ACC112 (cell line): ENCODE data around the gene C12orf57.
A peak's percentile ranks its signal among the peaks of the same experiment; 100 is the strongest.
"Not testable (repeated sequence)": the region's sequence is repeated elsewhere in the genome, so short reads cannot be mapped to it uniquely, and the experiment has no call there.

ENCODE experiments used
- H2AFZ ChIP-seq: fragments of 200-600 bp; sonication (generic); one replicate; pipeline ENCODE4 v1.6.0; 2017; ENCODE audit warnings: antibody characterized with exemption, low read length; ENCODE audit not compliant: unreplicated experiment
- H3K27ac ChIP-seq: fragments of 200-600 bp; sonication (generic); 2 replicates; pipeline ENCODE4 v1.5.1; 2014; ENCODE audit warnings: low read depth, mild to moderate bottlenecking, antibody characterized with exemption, low read length, moderate library complexity
- H3K27me3 ChIP-seq: fragments of 200-600 bp; sonication (generic); 2 replicates; pipeline ENCODE4 v1.6.1; 2014; ENCODE audit warnings: mild to moderate bottlenecking, antibody characterized with exemption, low read length, moderate library complexity, mixed read lengths; ENCODE audit not compliant: insufficient read depth
- H3K36me3 ChIP-seq: fragments of 200-600 bp; sonication (generic); 2 replicates; pipeline ENCODE4 v1.6.1; 2016; ENCODE audit warnings: mild to moderate bottlenecking, antibody characterized with exemption, low read length, moderate library complexity, mixed read lengths; ENCODE audit not compliant: insufficient read depth
- H3K4me1 ChIP-seq: fragments of 200-600 bp; sonication (generic); one replicate; pipeline ENCODE4 v1.6.1; 2016; ENCODE audit warnings: low read length, mixed read lengths; ENCODE audit not compliant: insufficient read depth, unreplicated experiment, control insufficient read depth
- H3K4me3 ChIP-seq: fragments of 200-600 bp; sonication (generic); 2 replicates; pipeline ENCODE4 v1.5.1; 2014; ENCODE audit warnings: mild to moderate bottlenecking, low read depth, low read length
- H3K79me2 ChIP-seq: fragments of 200-600 bp; sonication (generic); one replicate; pipeline ENCODE4 v1.6.0; 2016; ENCODE audit warnings: low read length; ENCODE audit not compliant: control insufficient read depth, unreplicated experiment, insufficient read depth

Gene C12orf57

GRCh38 chr12:6908141-6908540 lies 35.7 kb upstream of the C12orf57 start:
- not testable (repeated sequence) for H3K4me3 ChIP-seq, H3K36me3 ChIP-seq, H3K79me2 ChIP-seq, H3K27ac ChIP-seq, H3K27me3 ChIP-seq, H2AFZ ChIP-seq
- H3K4me1 ChIP-seq, result peaks cover 12% of the 10 kb centered on the region

- Histone ChIP-seq H3K27me3 (no peaks in the 10 kb centered on the region), H3K79me2 (no peaks in the 10 kb centered on the region), H3K4me1 (peaks cover 12% of the 10 kb centered on the region), H3K36me3 (peaks cover 6% of the 10 kb centered on the region; the same call in 1 of the 2 replicates), H3K27ac (no peak overlapping the region), H2AFZ (no peak overlapping the region), H3K4me3 (no peak overlapping the region)
These were observed 34.2 kb upstream of the C12orf57 start for GRCh38 chr12:6909421-6910145.

- peaks cover 11% of the 10 kb centered on the region; the same call in 1 of the 2 replicates for H3K36me3 ChIP-seq
- no peak overlapping the region for H3K27ac ChIP-seq
- H3K4me3 ChIP-seq, result no peak overlapping the region
- H3K79me2 ChIP-seq, result peaks cover 15% of the 10 kb centered on the region
- H3K27me3 ChIP-seq, result no peaks in the 10 kb centered on the region
- no peak overlapping the region for H2AFZ ChIP-seq
- H3K4me1 ChIP-seq, result peaks cover 10% of the 10 kb centered on the region
These were observed 31.5 kb upstream of the C12orf57 start for GRCh38 chr12:6912164-6912935.

DNA sequence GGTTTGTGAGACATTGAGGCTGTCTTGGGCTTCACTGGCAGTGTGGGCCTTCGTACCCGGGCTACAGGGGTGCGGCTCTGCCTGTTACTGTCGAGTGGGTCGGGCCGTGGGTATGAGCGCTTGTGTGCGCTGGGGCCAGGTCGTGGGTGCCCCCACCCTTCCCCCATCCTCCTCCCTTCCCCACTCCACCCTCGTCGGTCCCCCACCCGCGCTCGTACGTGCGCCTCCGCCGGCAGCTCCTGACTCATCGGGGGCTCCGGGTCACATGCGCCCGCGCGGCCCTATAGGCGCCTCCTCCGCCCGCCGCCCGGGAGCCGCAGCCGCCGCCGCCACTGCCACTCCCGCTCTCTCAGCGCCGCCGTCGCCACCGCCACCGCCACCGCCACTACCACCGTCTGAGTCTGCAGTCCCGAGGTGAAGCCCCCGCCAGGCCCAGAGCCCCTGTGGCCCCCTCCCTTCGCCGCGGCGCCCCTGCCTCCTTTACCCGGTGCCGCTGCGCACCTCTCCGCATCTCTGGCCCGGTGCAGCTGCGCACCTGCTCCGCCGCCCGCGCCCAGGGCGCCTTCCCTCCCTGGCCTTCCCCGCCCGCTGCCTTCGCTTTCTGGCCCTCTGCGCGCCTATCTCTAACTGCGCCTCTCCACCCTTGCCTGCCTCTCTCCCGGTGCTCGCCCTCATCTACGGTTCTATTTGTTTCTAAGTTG lies 29.4 kb upstream of the C12orf57 start, which contains the start of gene ENO2:
TSS of gene ENO2 (plus strand) at position 335 of the 701 bp plus-strand sequence. CDS start 1,253 bp downstream, outside the sequence.
- H3K4me3 ChIP-seq, result peak within 1 kb of the TSS; percentile 90
- peak within 1 kb of the TSS; percentile 12; the same call in 1 of the 2 replicates for H3K27ac ChIP-seq
- H3K36me3 ChIP-seq, result peaks cover 12% of the 10 kb centered on the region; the same call in 1 of the 2 replicates
- H3K4me1 ChIP-seq, result peaks cover 10% of the 10 kb centered on the region
- H2AFZ ChIP-seq, result peak within 1 kb of the TSS; percentile 19
- H3K27me3 ChIP-seq, result no peaks in the 10 kb centered on the region
- peaks cover 15% of the 10 kb centered on the region for H3K79me2 ChIP-seq

- H3K36me3 ChIP-seq, result peaks cover 17% of the 10 kb centered on the region; the same call in 1 of the 2 replicates
- H3K4me3 ChIP-seq, result peak overlapping the region; percentile 90
- H3K27ac ChIP-seq, result no peak overlapping the region
- peaks cover 15% of the 10 kb centered on the region for H3K79me2 ChIP-seq
- no peaks in the 10 kb centered on the region for H3K27me3 ChIP-seq
- H3K4me1 ChIP-seq, result peaks cover 10% of the 10 kb centered on the region
- H2AFZ ChIP-seq, result no peak overlapping the region
These were observed 28.7 kb upstream of the C12orf57 start for GRCh38 chr12:6914947-6915788.

GRCh38 chr12:6915789-6916285 lies 28.0 kb upstream of the C12orf57 start:
- Histone ChIP-seq H3K27ac (no peak overlapping the region), H3K4me3 (peak overlapping the region; percentile 90), H3K79me2 (peaks cover 15% of the 10 kb centered on the region), H3K36me3 (peaks cover 17% of the 10 kb centered on the region; the same call in 1 of the 2 replicates), H3K27me3 (no peaks in the 10 kb centered on the region), H3K4me1 (peaks cover 10% of the 10 kb centered on the region), H2AFZ (no peak overlapping the region)

- H3K36me3 ChIP-seq, result peaks cover 17% of the 10 kb centered on the region; the same call in 1 of the 2 replicates
- H3K79me2 ChIP-seq, result peaks cover 15% of the 10 kb centered on the region
- H3K27ac ChIP-seq, result no peak overlapping the region
- H2AFZ ChIP-seq, result no peak overlapping the region
- H3K4me1 ChIP-seq, result peaks cover 10% of the 10 kb centered on the region
- no peaks in the 10 kb centered on the region for H3K27me3 ChIP-seq
- peak overlapping the region; percentile 90; the same call in 1 of the 2 replicates for H3K4me3 ChIP-seq
These were observed 27.2 kb upstream of the C12orf57 start for GRCh38 chr12:6916426-6917200.

- peaks cover 17% of the 10 kb centered on the region; the same call in 1 of the 2 replicates for H3K36me3 ChIP-seq
- H3K4me3 ChIP-seq, result no peak overlapping the region
- no peak overlapping the region for H3K27ac ChIP-seq
- no peak overlapping the region for H2AFZ ChIP-seq
- H3K27me3 ChIP-seq, result no peaks in the 10 kb centered on the region
- H3K79me2 ChIP-seq, result peaks cover 15% of the 10 kb centered on the region
- peaks cover 10% of the 10 kb centered on the region for H3K4me1 ChIP-seq
These were observed 26.2 kb upstream of the C12orf57 start for GRCh38 chr12:6917491-6918231.

DNA sequence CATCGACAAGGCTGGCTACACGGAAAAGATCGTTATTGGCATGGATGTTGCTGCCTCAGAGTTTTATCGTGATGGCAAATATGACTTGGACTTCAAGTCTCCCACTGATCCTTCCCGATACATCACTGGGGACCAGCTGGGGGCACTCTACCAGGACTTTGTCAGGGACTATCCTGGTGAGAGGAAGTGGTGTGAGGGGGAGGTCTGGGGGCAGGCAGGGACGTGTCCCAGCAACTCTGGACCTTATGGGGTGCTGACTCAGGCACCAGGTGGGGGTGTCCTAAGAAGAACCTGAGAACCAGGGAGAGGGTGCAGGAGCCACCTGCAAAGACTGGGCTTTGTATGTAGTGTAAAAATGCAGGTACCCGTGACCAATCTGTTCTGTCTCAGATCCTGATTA lies 24.2 kb upstream of the C12orf57 start:
- Histone ChIP-seq H3K27ac (no peak overlapping the region), H3K4me1 (peaks cover 8% of the 10 kb centered on the region), H3K79me2 (peaks cover 15% of the 10 kb centered on the region), H3K36me3 (peaks cover 17% of the 10 kb centered on the region; the same call in 1 of the 2 replicates), H2AFZ (no peak overlapping the region), H3K27me3 (no peaks in the 10 kb centered on the region), H3K4me3 (no peak overlapping the region)
